IPS DF 6.9 (cell line): ENCODE measurements around the gene NR3C1.

ENCODE experiments used
- DNase-seq: peaks from one replicate; pipeline ENCODE4 v3.0.0-alpha.2; 2013; ENCODE audit warnings: low read depth, low spot score
- H3K27ac ChIP-seq: one replicate; pipeline ENCODE4 v1.5.1; 2013; ENCODE audit warnings: low read length, control low read depth
- H3K27me3 ChIP-seq: 2 replicates; pipeline ENCODE4 v1.6.1; 2013; ENCODE audit warnings: mild to moderate bottlenecking, low read length; ENCODE audit not compliant: control insufficient read depth, insufficient read depth
- H3K36me3 ChIP-seq: 2 replicates; pipeline ENCODE4 v1.6.1; 2013; ENCODE audit warnings: low read length; ENCODE audit not compliant: control insufficient read depth, insufficient read depth
- H3K4me1 ChIP-seq: 2 replicates; pipeline ENCODE4 v1.6.1; 2013; ENCODE audit warnings: low read length; ENCODE audit not compliant: control insufficient read depth, insufficient read depth
- H3K4me3 ChIP-seq: 2 replicates; pipeline ENCODE4 v1.5.1; 2013; ENCODE audit warnings: mild to moderate bottlenecking, low read length
- H3K9me3 ChIP-seq: 2 replicates; pipeline ENCODE4 v1.6.1; 2013; ENCODE audit warnings: low read length, inconsistent platforms; ENCODE audit not compliant: control insufficient read depth, insufficient read depth
- WGBS: extraction: QIAGEN DNeasy Blood & Tissue Kit; methylation state at CpG from one replicate; pipeline ENCODE4 v1.1.7; 2013; ENCODE audit warnings: mixed read lengths, missing lambda C conversion rate; ENCODE audit not compliant: insufficient read length, insufficient coverage; 5-methylcytosine and 5-hydroxymethylcytosine counted together

NR3C1 gene

GRCh38 chr5:143258559-143259253, 144.8 kb downstream of the NR3C1 start:
- Histone ChIP-seq H3K27ac (no peak overlapping the region), H3K9me3 (no peaks in the 10 kb centered on the region)

GRCh38 chr5:143254819-143255218, 148.7 kb downstream of the NR3C1 start:
- Histone ChIP-seq H3K36me3 (no peaks in the 10 kb centered on the region), H3K4me1 (no peaks in the 10 kb centered on the region), H3K4me3 (no peak overlapping the region), H3K27me3 (no peaks in the 10 kb centered on the region), H3K27ac (no peak overlapping the region), H3K9me3 (no peaks in the 10 kb centered on the region)
- WGBS = no CpG with 5 or more reads among the region's 7 CpGs
- no peak for DNase-seq

More at GRCh38 chr5:143258559-143259253, 144.8 kb downstream of the NR3C1 start:
- no peaks in the 10 kb centered on the region for H3K4me1 ChIP-seq
- no CpG with 5 or more reads among the region's 12 CpGs for WGBS
- no peaks in the 10 kb centered on the region for H3K36me3 ChIP-seq
- no peaks in the 10 kb centered on the region for H3K27me3 ChIP-seq
- no peak for DNase-seq
- no peak overlapping the region for H3K4me3 ChIP-seq

DNA sequence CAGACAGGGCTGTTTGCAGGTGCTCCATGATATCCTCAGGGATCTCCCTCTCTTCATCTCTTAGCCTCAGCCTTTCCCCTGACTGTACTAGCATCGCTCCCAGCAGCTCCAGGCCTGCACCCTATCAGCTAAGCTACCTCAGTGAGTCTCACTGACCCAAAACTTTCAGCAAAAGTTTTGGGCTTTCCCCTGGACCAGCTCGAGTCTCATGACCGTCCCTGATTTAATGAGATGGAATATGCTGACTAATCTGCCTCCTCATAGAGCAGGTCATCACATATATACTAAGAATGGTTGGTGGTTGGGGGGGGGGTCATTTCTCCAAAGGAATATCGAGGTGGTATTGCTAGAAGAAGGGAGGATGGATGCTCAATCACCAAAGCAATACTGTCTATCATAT, 151.5 kb downstream of the NR3C1 start:
- WGBS = no CpG with 5 or more reads among the region's 4 CpGs
- H3K4me1 ChIP-seq = no peaks in the 10 kb centered on the region
- no peak overlapping the region for H3K4me3 ChIP-seq
- no peak overlapping the region for H3K27ac ChIP-seq
- no peaks in the 10 kb centered on the region for H3K27me3 ChIP-seq
- H3K9me3 ChIP-seq = no peaks in the 10 kb centered on the region
- no peak for DNase-seq
- H3K36me3 ChIP-seq = no peaks in the 10 kb centered on the region

DNA sequence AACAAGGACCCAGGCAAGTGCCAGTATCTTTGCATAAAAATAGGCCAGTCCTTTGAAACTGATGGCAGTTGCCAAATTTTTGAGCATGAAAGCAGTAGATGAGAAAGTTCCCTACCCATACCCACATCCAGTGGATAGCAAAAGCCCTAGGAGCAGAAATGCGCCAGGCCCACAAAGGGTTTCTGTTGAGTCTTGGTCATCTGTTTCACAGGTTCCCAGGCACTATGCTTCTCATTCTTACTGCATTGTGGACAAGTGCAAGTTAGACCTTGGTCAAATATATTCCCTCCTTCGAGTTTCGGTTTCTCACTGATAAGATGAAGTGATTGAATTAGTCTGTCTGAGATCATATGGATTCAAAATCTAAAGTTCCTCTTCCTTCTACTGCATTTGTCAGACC, 152.3 kb downstream of the NR3C1 start:
- Histone ChIP-seq H3K27ac (no peak overlapping the region), H3K4me3 (no peak overlapping the region), H3K9me3 (no peaks in the 10 kb centered on the region), H3K36me3 (no peaks in the 10 kb centered on the region), H3K27me3 (no peaks in the 10 kb centered on the region), H3K4me1 (no peaks in the 10 kb centered on the region)
- WGBS = no CpG with 5 or more reads among the region's 3 CpGs
- DNase-seq = no peak

GRCh38 chr5:143249851-143250250, 153.6 kb downstream of the NR3C1 start:
- no CpG with 5 or more reads among the region's 2 CpGs for WGBS
- Histone ChIP-seq H3K9me3 (no peaks in the 10 kb centered on the region), H3K36me3 (no peaks in the 10 kb centered on the region), H3K27ac (no peak overlapping the region), H3K4me1 (no peaks in the 10 kb centered on the region), H3K27me3 (no peaks in the 10 kb centered on the region), H3K4me3 (no peak overlapping the region)
- no peak for DNase-seq

GRCh38 chr5:143248822-143249579, 154.5 kb downstream of the NR3C1 start:
- Histone ChIP-seq H3K36me3 (no peaks in the 10 kb centered on the region), H3K27ac (no peak overlapping the region), H3K9me3 (no peaks in the 10 kb centered on the region), H3K27me3 (no peaks in the 10 kb centered on the region), H3K4me1 (no peaks in the 10 kb centered on the region), H3K4me3 (no peak overlapping the region)
- DNase-seq = no peak
- no CpG with 5 or more reads among the region's 3 CpGs for WGBS

DNA sequence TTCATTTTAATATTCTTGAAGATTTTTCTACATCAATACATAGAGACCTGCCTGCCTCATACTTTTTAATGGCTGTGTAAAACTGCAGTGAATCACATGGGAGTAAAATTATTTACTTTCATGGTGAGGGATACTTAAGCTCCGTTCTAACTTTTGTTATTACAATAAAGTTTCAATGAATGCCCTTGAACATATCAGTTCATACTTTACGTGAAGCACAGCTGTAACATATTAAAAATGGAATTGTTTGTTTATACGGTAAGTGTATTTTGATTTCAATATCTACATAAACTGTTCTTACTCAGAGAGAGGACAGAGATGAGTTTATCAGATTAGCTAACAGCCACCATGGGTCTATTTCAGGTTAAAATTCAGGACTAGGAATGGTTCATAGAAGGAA, 155.1 kb downstream of the NR3C1 start:
- no CpG with 5 or more reads among the region's 3 CpGs for WGBS
- H3K9me3 ChIP-seq = no peaks in the 10 kb centered on the region
- H3K4me3 ChIP-seq = no peak overlapping the region
- H3K36me3 ChIP-seq = no peaks in the 10 kb centered on the region
- H3K27ac ChIP-seq = no peak overlapping the region
- H3K4me1 ChIP-seq = no peaks in the 10 kb centered on the region
- DNase-seq = no peak
- H3K27me3 ChIP-seq = no peaks in the 10 kb centered on the region

GRCh38 chr5:143247134-143247815, 156.2 kb downstream of the NR3C1 start:
- no peaks in the 10 kb centered on the region for H3K4me1 ChIP-seq
- no peaks in the 10 kb centered on the region for H3K27me3 ChIP-seq
- H3K27ac ChIP-seq = no peak overlapping the region
- no peak for DNase-seq
- no peaks in the 10 kb centered on the region for H3K9me3 ChIP-seq
- WGBS = no CpG with 5 or more reads among the region's 1 CpG
- H3K36me3 ChIP-seq = no peaks in the 10 kb centered on the region
- H3K4me3 ChIP-seq = no peak overlapping the region

DNA sequence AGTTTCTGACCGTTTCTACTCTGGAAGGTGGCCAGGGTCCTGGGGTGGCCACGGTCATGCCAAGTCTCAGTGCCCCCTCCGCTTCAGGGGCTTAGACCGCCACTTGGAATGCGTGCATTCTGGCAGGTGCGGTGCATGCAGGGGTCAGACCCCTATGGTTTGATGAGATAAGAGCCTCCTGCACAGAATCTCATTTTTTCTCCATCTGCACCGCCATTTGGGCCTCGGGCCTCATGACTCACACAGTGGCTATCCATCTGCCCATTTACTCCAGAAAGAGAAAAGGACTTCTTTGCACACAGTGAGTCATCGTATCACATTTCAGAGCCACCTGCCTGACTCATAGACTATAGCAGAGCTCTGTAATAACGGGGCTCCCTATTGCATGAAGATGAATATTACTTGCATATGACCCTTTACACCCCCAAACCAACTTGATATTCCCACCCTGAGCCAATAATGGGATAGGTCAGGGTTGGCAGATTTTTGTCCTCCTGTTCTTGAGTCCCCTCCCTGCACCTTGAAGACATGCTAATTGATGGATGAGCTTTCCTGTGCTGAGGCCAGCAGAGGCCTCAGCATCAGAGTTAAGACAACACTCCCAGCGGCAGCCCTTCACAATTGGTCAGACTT, 157.4 kb downstream of the NR3C1 start:
- Histone ChIP-seq H3K4me3 (no peak overlapping the region), H3K4me1 (no peaks in the 10 kb centered on the region), H3K9me3 (no peaks in the 10 kb centered on the region), H3K27me3 (no peaks in the 10 kb centered on the region), H3K36me3 (no peaks in the 10 kb centered on the region), H3K27ac (no peak overlapping the region)
- WGBS = no CpG with 5 or more reads among the region's 11 CpGs
- DNase-seq = no peak

- no peaks in the 10 kb centered on the region for H3K27me3 ChIP-seq
- H3K4me1 ChIP-seq = no peaks in the 10 kb centered on the region
- no peak overlapping the region for H3K4me3 ChIP-seq
- WGBS = no CpG with 5 or more reads among the region's 2 CpGs
- DNase-seq = no peak
- no peaks in the 10 kb centered on the region for H3K36me3 ChIP-seq
- H3K9me3 ChIP-seq = no peaks in the 10 kb centered on the region
- H3K27ac ChIP-seq = no peak overlapping the region
Measured at GRCh38 chr5:143244990-143245389, 158.5 kb downstream of the NR3C1 start.
